Stimulated activated CD8-positive, alpha-beta memory T cell treated with anti-CD3 and anti-CD28 coated beads, Interleukin-12 subunit alpha, Interleukin-12 subunit beta, amount 100 ng/mL, for 4 hours (primary cell): ENCODE results near the gene TMEM132D.
"Not testable (repeated sequence)": the region's sequence is repeated elsewhere in the genome, so short reads cannot be mapped to it uniquely, and the experiment has no call there.

ENCODE experiments used
- DNase-seq: peaks from one replicate; pipeline ENCODE4 v3.0.0-alpha.2; 2020; ENCODE audit warnings: low read depth

The TMEM132D gene

GRCh38 chr12:129588142-129588541 is 315.7 kb downstream of the TMEM132D start:
- no peak for DNase-seq

- no peak for DNase-seq
Observed at GRCh38 chr12:129585296-129585695, 318.5 kb downstream of the TMEM132D start.

- no peak for DNase-seq
Observed at GRCh38 chr12:129579879-129580278, 323.9 kb downstream of the TMEM132D start.

GRCh38 chr12:129571901-129572494 is 331.8 kb downstream of the TMEM132D start:
- no peak for DNase-seq

- DNase-seq = no peak
Observed at GRCh38 chr12:129570796-129571400, 332.9 kb downstream of the TMEM132D start.

- DNase-seq = no peak
Observed at GRCh38 chr12:129566800-129567199, 337.0 kb downstream of the TMEM132D start.

- no peak for DNase-seq
Observed at GRCh38 chr12:129564768-129565167, 339.1 kb downstream of the TMEM132D start.

GRCh38 chr12:129563266-129563665 is 340.6 kb downstream of the TMEM132D start:
- DNase-seq = no peak

GRCh38 chr12:129561304-129561703 is 342.5 kb downstream of the TMEM132D start:
- DNase-seq = no peak

GRCh38 chr12:129559776-129560175 is 344.0 kb downstream of the TMEM132D start:
- no peak for DNase-seq

- DNase-seq = no peak
Observed at GRCh38 chr12:129558036-129558435, 345.8 kb downstream of the TMEM132D start.

- DNase-seq = no peak
Observed at GRCh38 chr12:129556082-129556481, 347.7 kb downstream of the TMEM132D start.

- DNase-seq = no peak
Observed at GRCh38 chr12:129552996-129553750, 350.7 kb downstream of the TMEM132D start.

GRCh38 chr12:129551441-129551840 is 352.4 kb downstream of the TMEM132D start:
- no peak for DNase-seq

GRCh38 chr12:129550353-129550752 is 353.5 kb downstream of the TMEM132D start:
- no peak for DNase-seq

- DNase-seq = no peak
Observed at GRCh38 chr12:129549656-129550055, 354.2 kb downstream of the TMEM132D start.

GRCh38 chr12:129549020-129549419 is 354.8 kb downstream of the TMEM132D start:
- DNase-seq = not testable (repeated sequence)

- DNase-seq = no peak
Observed at GRCh38 chr12:129544716-129545115, 359.1 kb downstream of the TMEM132D start.

- no peak for DNase-seq
Observed at GRCh38 chr12:129540954-129541353, 362.9 kb downstream of the TMEM132D start.

- no peak for DNase-seq
Observed at GRCh38 chr12:129540249-129540648, 363.6 kb downstream of the TMEM132D start.

GRCh38 chr12:129538724-129539335 is 365.0 kb downstream of the TMEM132D start:
- not testable (repeated sequence) for DNase-seq

GRCh38 chr12:129538137-129538536 is 365.7 kb downstream of the TMEM132D start:
- DNase-seq = no peak
